IMR-90 (cell line): ENCODE measurements around the gene ERH.

Experiments used
- BHLHE40 ChIP-seq: fragments of 150-350 bp; IDR thresholded peaks from 2 replicates; pipeline ENCODE4 v1.6.1; 2016; ENCODE audit warnings: mild to moderate bottlenecking, low read depth, low read length
- CEBPB ChIP-seq: IDR thresholded peaks from 2 replicates; pipeline ENCODE4 v1.6.1; 2012; ENCODE audit warnings: low read depth, low read length, improper control_type of control experiment
- CHD1 ChIP-seq: IDR thresholded peaks from 2 replicates; pipeline ENCODE4 v1.6.1; 2012; ENCODE audit warnings: low read depth, low read length, improper control_type of control experiment
- FOS ChIP-seq: fragments of 150-350 bp; IDR thresholded peaks from 2 replicates; pipeline ENCODE4 v1.6.1; 2016; ENCODE audit warnings: low read depth, low read length
- MAZ ChIP-seq: IDR thresholded peaks from 2 replicates; pipeline ENCODE4 v1.6.1; 2012; ENCODE audit warnings: low read depth, mild to moderate bottlenecking, low read length, improper control_type of control experiment, moderate library complexity, borderline replicate concordance
- MXI1 ChIP-seq: IDR thresholded peaks from 2 replicates; pipeline ENCODE4 v1.6.1; 2012; ENCODE audit warnings: low read depth, mild to moderate bottlenecking, low read length, moderate library complexity, borderline replicate concordance
- POLR2A ChIP-seq: IDR thresholded peaks from 2 replicates; pipeline ENCODE4 v1.6.1; 2012; ENCODE audit warnings: mild to moderate bottlenecking, low read depth, low read length
- RAD21 ChIP-seq: IDR thresholded peaks from 2 replicates; pipeline ENCODE4 v1.6.1; 2012; ENCODE audit warnings: low read length, improper control_type of control experiment
- RCOR1 ChIP-seq: IDR thresholded peaks from 2 replicates; pipeline ENCODE4 v1.6.1; 2012; ENCODE audit warnings: mild to moderate bottlenecking, low read length, improper control_type of control experiment; ENCODE audit not compliant: insufficient replicate concordance
- RFX5 ChIP-seq: IDR thresholded peaks from 2 replicates; pipeline ENCODE4 v1.8.0; 2012; ENCODE audit warnings: low read depth, mild to moderate bottlenecking, low read length, moderate library complexity
- SMC3 ChIP-seq: fragments of 150-350 bp; IDR thresholded peaks from 2 replicates; pipeline ENCODE4 v1.6.1; 2016; ENCODE audit warnings: low read depth, mild to moderate bottlenecking, antibody characterized with exemption, low read length, moderate library complexity
- TF ChIP-seq, protein P1 (sequence below): conservative IDR thresholded peaks from 2 replicates; pipeline ENCODE4 v1.5.1; 2012; ENCODE audit warnings: mild to moderate bottlenecking, low read depth, low read length, improper control_type of control experiment
- TF ChIP-seq, protein P2 (sequence below): fragments of 150-350 bp; IDR thresholded peaks from 2 replicates; pipeline ENCODE4 v1.6.1; 2017; ENCODE audit warnings: mild to moderate bottlenecking, antibody characterized with exemption, low read length, low read depth
- TF ChIP-seq, protein P3 (sequence below): fragments of 150-350 bp; IDR thresholded peaks from 2 replicates; pipeline ENCODE4 v1.6.1; 2016; ENCODE audit warnings: low read depth, mild to moderate bottlenecking, low read length, moderate library complexity, borderline replicate concordance

DNA sequence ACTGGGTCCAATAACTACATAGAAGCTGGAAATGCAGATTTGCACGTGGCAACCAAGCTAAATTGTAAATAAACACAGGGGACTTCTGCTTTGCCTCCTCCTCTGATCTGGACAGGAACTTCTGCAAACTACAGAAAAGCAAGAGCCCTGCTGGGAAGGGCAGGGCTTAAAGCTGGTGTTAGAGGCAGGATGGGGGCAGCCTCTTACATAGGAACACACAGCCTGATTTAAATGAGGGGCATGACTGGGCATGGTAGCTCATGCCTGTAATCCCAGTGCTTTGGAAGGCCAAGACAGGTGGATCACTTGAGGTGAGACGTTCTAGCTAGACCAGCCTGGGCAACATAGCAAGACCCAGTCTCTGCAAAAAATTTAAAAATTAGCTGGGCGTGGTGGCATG is 46.7 kb downstream of the ERH start:
- TF ChIP-seq POLR2A, result no peak
- TF ChIP-seq, protein P1, sequence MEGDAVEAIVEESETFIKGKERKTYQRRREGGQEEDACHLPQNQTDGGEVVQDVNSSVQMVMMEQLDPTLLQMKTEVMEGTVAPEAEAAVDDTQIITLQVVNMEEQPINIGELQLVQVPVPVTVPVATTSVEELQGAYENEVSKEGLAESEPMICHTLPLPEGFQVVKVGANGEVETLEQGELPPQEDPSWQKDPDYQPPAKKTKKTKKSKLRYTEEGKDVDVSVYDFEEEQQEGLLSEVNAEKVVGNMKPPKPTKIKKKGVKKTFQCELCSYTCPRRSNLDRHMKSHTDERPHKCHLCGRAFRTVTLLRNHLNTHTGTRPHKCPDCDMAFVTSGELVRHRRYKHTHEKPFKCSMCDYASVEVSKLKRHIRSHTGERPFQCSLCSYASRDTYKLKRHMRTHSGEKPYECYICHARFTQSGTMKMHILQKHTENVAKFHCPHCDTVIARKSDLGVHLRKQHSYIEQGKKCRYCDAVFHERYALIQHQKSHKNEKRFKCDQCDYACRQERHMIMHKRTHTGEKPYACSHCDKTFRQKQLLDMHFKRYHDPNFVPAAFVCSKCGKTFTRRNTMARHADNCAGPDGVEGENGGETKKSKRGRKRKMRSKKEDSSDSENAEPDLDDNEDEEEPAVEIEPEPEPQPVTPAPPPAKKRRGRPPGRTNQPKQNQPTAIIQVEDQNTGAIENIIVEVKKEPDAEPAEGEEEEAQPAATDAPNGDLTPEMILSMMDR, result no peak
- no peak for TF ChIP-seq RAD21
- no peak for TF ChIP-seq MXI1
- TF ChIP-seq FOS, result no peak
- no peak for TF ChIP-seq MAZ
- TF ChIP-seq CHD1, result no peak
- TF ChIP-seq, protein P2, sequence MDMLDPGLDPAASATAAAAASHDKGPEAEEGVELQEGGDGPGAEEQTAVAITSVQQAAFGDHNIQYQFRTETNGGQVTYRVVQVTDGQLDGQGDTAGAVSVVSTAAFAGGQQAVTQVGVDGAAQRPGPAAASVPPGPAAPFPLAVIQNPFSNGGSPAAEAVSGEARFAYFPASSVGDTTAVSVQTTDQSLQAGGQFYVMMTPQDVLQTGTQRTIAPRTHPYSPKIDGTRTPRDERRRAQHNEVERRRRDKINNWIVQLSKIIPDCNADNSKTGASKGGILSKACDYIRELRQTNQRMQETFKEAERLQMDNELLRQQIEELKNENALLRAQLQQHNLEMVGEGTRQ, result no peak
- TF ChIP-seq CEBPB, result no peak
- no peak for TF ChIP-seq RFX5
- no peak for TF ChIP-seq SMC3
- no peak for TF ChIP-seq BHLHE40
- no peak for TF ChIP-seq RCOR1
- TF ChIP-seq, protein P3, sequence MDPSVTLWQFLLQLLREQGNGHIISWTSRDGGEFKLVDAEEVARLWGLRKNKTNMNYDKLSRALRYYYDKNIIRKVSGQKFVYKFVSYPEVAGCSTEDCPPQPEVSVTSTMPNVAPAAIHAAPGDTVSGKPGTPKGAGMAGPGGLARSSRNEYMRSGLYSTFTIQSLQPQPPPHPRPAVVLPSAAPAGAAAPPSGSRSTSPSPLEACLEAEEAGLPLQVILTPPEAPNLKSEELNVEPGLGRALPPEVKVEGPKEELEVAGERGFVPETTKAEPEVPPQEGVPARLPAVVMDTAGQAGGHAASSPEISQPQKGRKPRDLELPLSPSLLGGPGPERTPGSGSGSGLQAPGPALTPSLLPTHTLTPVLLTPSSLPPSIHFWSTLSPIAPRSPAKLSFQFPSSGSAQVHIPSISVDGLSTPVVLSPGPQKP, result no peak
